Upper lobe of left lung (tissue), 4 donors: ENCODE measurements around the gene PM20D2.
A peak's percentile ranks its signal among the peaks of the same experiment; 100 is the strongest.

Source experiments
- EP300 ChIP-seq, 4 donors: sonication (generic); formaldehyde crosslinking; IDR thresholded peaks; one replicate each; pipeline ENCODE4 v1.5.1; 2017; ENCODE audit warnings: antibody characterized with exemption in 4 of 4, control low read depth in 2 of 4
- POLR2A ChIP-seq, 4 donors: fragments of 450-650 bp; IDR thresholded peaks; one replicate each; pipeline ENCODE4 v1.5.1; 2016 to 2017; ENCODE audit warnings: antibody characterized with exemption in 4 of 4, mild to moderate bottlenecking in 2 of 4
- TF ChIP-seq, protein P1 (sequence below), 6 experiments: fragments of 450-650 bp in 4 of 6; fragments of 200-600 bp in 2 of 6; sonication (generic) in 2 of 6; IDR thresholded peaks; one replicate each; pipeline ENCODE4 v1.5.1; 2016 to 2019; ENCODE audit warnings: antibody characterized with exemption in 6 of 6

DNA sequence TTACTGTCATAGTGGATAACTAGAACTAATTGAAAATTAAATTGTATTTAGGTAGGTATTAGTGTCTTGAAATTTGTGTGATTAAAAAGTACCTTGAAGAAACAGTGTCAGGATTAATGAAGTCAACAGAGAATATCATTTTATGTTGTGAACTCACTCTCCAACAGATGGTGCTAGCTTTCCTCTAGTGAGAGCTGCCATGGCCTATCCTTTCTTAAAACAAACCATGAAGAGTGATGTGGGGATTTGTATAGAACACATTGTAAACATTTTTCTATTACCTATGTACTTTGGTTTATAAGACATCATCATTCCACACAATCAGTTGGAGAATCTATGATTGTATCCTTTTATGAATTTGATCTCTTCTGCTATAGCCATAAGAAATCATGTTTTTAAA is 23.2 kb upstream of the PM20D2 start:
- TF ChIP-seq, protein P1, sequence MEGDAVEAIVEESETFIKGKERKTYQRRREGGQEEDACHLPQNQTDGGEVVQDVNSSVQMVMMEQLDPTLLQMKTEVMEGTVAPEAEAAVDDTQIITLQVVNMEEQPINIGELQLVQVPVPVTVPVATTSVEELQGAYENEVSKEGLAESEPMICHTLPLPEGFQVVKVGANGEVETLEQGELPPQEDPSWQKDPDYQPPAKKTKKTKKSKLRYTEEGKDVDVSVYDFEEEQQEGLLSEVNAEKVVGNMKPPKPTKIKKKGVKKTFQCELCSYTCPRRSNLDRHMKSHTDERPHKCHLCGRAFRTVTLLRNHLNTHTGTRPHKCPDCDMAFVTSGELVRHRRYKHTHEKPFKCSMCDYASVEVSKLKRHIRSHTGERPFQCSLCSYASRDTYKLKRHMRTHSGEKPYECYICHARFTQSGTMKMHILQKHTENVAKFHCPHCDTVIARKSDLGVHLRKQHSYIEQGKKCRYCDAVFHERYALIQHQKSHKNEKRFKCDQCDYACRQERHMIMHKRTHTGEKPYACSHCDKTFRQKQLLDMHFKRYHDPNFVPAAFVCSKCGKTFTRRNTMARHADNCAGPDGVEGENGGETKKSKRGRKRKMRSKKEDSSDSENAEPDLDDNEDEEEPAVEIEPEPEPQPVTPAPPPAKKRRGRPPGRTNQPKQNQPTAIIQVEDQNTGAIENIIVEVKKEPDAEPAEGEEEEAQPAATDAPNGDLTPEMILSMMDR (IDR thresholded peaks at IDR 0.05), result peak in 3 of 6 experiments; percentile 13 to 24 (median 23)
- TF ChIP-seq POLR2A (IDR thresholded peaks at IDR 0.05), result no peak
- TF ChIP-seq EP300 (IDR thresholded peaks at IDR 0.05), result no peak
